Transverse colon (tissue), 4 donors: ENCODE results near the gene CDC25B. TPM values are rescaled to one million over a fixed set of nuclear protein-coding genes. Genes with fewer than 3 reads are reported as not detected.

ENCODE experiments used
- DNase-seq: peaks from one replicate; pipeline ENCODE4 v3.0.0-alpha.2; 2019
- H3K27ac ChIP-seq, 4 donors: fragments of 200-600 bp; sonication (generic); 2 replicates each; pipeline ENCODE4 v1.5.1; 2016 to 2018; ENCODE audit warnings: inconsistent platforms in 4 of 4
- H3K27me3 ChIP-seq: fragments of 200-600 bp; sonication (generic); 2 replicates; pipeline ENCODE4 v1.5.1; 2017; ENCODE audit warnings: inconsistent platforms
- H3K36me3 ChIP-seq, 4 donors: fragments of 200-600 bp; sonication (generic); 2 replicates each; pipeline ENCODE4 v1.5.1; 2017 to 2019; ENCODE audit warnings: inconsistent platforms in 4 of 4
- H3K4me1 ChIP-seq, 4 donors: fragments of 200-600 bp; sonication (generic); 2 replicates each; pipeline ENCODE4 v1.5.1; 2017 to 2020; ENCODE audit warnings: inconsistent platforms in 4 of 4
- H3K4me3 ChIP-seq, 4 donors: fragments of 200-600 bp; sonication (generic); 1 replicate in 1 of 4; 2 replicates in 3 of 4; pipeline versions ENCODE4 v1.5.1 to v1.6.1; 2017 to 2019; ENCODE audit warnings: inconsistent platforms in 4 of 4
- H3K9me3 ChIP-seq, 2 donors: fragments of 200-600 bp; sonication (generic); 2 replicates each; pipeline ENCODE4 v1.5.1; 2017 to 2019; ENCODE audit warnings: inconsistent platforms in 2 of 2
- EP300 ChIP-seq: sonication (generic); formaldehyde crosslinking; IDR thresholded peaks from one replicate; pipeline ENCODE4 v1.6.1; 2017; ENCODE audit warnings: antibody characterized with exemption, low read depth
- POLR2A ChIP-seq: fragments of 450-650 bp; IDR thresholded peaks from one replicate; pipeline ENCODE4 v1.6.1; 2016; ENCODE audit warnings: antibody characterized with exemption, mild to moderate bottlenecking, moderate library complexity
- POLR2AphosphoS5 ChIP-seq, 3 donors: sonication (generic); formaldehyde crosslinking; IDR thresholded peaks; one replicate each; pipeline ENCODE4 v1.6.1; 2016; ENCODE audit warnings: antibody characterized with exemption in 3 of 3
- WGBS, 2 donors: methylation state at CpG; one replicate each; pipeline ENCODE4 v1.1.5; 2018; ENCODE audit warnings: low coverage in 1 of 2; 5-methylcytosine and 5-hydroxymethylcytosine counted together
- in situ Hi-C, 4 donors: fragments of 200-750 bp; cut with MboI; loops; one replicate each; pipeline versions ENCODE4 v1.15.0 to v1.15.1; 2017; ENCODE audit warnings: low sequenced_read_pairs in 3 of 4, low pct_ligation_motif_present in 1 of 4, low pct_unique_long_range_greater_than_20kb in 1 of 4
- intact Hi-C: fragments of 100-400 bp; cut with DNase I; formaldehyde crosslinking; loops from one replicate; pipeline ENCODE4 v1.15.1; 2023; ENCODE audit warnings: low total_unique reads
- total RNA-seq, 4 donors: library from RNA; depleted of rRNA; stranded (reverse); fragments of >200 nt; gene quantifications; one replicate each; pipeline ENCODE4 v1.1.0, GENCODE V29; 2016
- TF ChIP-seq, protein P1 (sequence below), 5 experiments: fragments of 200-600 bp in 3 of 5; fragments of 450-650 bp in 2 of 5; sonication (generic) in 3 of 5; IDR thresholded peaks; 1 replicate in 2 of 5; 2 replicates in 3 of 5; pipeline ENCODE4 v1.5.1; 2016 to 2017; ENCODE audit warnings: antibody characterized with exemption in 5 of 5, inconsistent platforms in 3 of 5, mild to moderate bottlenecking in 2 of 5, moderate library complexity in 1 of 5

The CDC25B gene
- total RNA-seq, 4 donors from 2014 or later = 14.1 to 89.4 (median 39.5) TPM

DNA sequence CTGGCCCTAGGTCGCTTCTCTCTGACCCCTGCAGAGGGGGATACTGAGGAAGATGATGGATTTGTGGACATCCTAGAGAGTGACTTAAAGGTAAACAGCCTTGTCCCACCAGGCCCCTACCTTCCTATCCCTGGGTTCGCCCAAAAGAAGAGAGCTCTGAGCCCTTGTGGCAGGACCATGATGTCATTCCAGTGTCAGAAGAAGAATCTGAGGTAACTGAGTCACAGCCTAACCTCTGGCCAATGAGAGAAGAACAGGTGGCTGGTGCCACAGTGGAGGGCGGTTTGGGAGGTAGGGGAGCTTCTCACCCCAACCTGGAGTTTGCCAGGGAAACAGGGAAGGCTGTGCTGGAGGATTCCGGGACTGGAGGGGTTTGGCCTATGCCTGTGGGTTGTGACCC is 5.2 kb downstream of the CDC25B start:
- WGBS, 2 donors = 97% methylated on average over 3 of the region's 4 CpGs; no CpG with 5 or more reads in 1 of the 2 donors
- H3K36me3 ChIP-seq = peaks cover 0 to 12% (median 0%) of the 10 kb centered on the region in 4 donors
- no peak for TF ChIP-seq POLR2A
- TF ChIP-seq POLR2AphosphoS5 (IDR thresholded peaks at IDR 0.05) = no peak
- TF ChIP-seq EP300 = no peak
- TF ChIP-seq, protein P1, sequence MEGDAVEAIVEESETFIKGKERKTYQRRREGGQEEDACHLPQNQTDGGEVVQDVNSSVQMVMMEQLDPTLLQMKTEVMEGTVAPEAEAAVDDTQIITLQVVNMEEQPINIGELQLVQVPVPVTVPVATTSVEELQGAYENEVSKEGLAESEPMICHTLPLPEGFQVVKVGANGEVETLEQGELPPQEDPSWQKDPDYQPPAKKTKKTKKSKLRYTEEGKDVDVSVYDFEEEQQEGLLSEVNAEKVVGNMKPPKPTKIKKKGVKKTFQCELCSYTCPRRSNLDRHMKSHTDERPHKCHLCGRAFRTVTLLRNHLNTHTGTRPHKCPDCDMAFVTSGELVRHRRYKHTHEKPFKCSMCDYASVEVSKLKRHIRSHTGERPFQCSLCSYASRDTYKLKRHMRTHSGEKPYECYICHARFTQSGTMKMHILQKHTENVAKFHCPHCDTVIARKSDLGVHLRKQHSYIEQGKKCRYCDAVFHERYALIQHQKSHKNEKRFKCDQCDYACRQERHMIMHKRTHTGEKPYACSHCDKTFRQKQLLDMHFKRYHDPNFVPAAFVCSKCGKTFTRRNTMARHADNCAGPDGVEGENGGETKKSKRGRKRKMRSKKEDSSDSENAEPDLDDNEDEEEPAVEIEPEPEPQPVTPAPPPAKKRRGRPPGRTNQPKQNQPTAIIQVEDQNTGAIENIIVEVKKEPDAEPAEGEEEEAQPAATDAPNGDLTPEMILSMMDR (IDR thresholded peaks at IDR 0.05) = no peak

DNA sequence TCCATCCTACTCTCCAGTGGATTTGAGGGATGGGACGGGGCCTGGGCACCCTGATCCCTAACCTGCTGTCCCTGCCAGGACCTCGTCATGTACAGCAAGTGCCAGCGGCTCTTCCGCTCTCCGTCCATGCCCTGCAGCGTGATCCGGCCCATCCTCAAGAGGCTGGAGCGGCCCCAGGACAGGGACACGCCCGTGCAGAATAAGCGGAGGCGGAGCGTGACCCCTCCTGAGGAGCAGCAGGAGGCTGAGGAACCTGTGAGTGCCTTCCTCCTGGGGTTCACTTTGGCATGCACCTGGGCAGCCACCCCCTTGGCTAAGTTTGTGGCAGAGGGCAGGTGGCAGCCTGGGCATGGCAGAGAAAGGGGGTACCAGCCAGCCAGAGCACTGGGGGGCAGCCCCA is 5.7 kb downstream of the CDC25B start:
- Histone ChIP-seq H3K36me3 (peaks cover 0 to 12% (median 0%) of the 10 kb centered on the region in 4 donors), H3K4me1 (peaks cover 26 to 58% (median 47%) of the 10 kb centered on the region in 4 donors), H3K4me3 (no peak overlapping the region), H3K27me3 (no peaks in the 10 kb centered on the region), H3K27ac (no peak overlapping the region), H3K9me3 (no peaks in the 10 kb centered on the region)
- in situ Hi-C loops = no loop called here
- DNase-seq = no peak
- intact Hi-C loops = no loop called here
- TF ChIP-seq POLR2A = no peak
- TF ChIP-seq POLR2AphosphoS5 (IDR thresholded peaks at IDR 0.05) = no peak
- WGBS, 2 donors = 95% methylated on average over 13 of the region's 13 CpGs; no CpG with 5 or more reads in 1 of the 2 donors

More for the DNA sequence above, 5.2 kb downstream of the CDC25B start:
- in situ Hi-C loops = no loop called here
- Histone ChIP-seq H3K4me3 (no peak overlapping the region), H3K9me3 (no peaks in the 10 kb centered on the region), H3K27me3 (no peaks in the 10 kb centered on the region), H3K4me1 (peaks cover 26 to 57% (median 47%) of the 10 kb centered on the region in 4 donors), H3K27ac (no peak overlapping the region)
- intact Hi-C loops = no loop called here
- DNase-seq = no peak

DNA sequence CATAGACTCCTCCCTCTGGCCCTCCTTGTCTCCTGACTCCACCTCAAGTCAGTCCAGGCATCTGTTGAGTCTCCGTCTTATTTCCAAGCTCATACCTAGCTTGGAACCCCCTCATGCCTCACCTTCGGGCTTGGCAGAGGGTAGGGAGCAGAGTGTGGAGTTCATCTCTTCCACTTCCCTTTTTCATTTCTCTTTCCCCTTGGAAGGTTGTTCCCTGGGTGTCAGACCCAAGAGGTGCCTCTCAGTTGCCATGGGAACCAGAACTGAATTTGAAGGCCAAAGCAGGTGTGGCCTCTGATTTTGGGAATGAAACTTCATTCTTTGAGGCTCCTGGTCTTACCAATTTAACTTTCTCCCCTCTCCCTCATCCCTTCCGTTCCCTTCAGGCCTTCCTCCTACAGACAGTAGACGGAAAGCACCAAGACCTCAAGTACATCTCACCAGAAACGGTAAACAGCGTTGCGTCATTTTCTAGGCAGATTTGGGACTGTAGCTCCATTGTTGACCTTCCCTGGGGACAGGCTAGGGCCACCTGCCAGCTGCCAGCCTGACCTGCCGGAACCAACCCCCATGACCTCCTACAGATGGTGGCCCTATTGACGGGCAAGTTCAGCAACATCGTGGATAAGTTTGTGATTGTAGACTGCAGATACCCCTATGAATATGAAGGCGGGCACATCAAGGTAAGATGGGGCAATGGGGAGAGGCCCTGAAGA is 6.6 kb downstream of the CDC25B start:
- H3K27ac ChIP-seq = no peak overlapping the region

DNA sequence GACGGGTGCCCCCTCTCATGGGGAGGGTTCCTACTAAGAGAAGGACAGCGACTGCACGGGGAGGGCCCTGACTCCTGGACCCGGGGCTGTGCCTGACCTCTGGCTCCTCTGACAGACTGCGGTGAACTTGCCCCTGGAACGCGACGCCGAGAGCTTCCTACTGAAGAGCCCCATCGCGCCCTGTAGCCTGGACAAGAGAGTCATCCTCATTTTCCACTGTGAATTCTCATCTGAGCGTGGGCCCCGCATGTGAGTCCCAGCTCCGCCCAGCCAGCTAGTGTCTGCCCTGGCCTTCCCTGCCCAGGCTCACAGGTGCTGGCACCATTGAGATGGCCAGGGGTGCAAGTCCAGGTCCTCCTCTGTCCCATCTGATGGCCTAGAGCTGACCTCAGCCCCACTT is 7.2 kb downstream of the CDC25B start:
- WGBS, 2 donors = 96% methylated on average over 13 of the region's 14 CpGs; no CpG with 5 or more reads in 1 of the 2 donors
- H3K27me3 ChIP-seq = no peaks in the 10 kb centered on the region
- H3K4me3 ChIP-seq = no peak overlapping the region
- H3K9me3 ChIP-seq = no peaks in the 10 kb centered on the region
- intact Hi-C loops = no loop called here
- peaks cover 0 to 12% (median 0%) of the 10 kb centered on the region in 4 donors for H3K36me3 ChIP-seq
- DNase-seq = no peak
- H3K4me1 ChIP-seq = peaks cover 28 to 58% (median 47%) of the 10 kb centered on the region in 4 donors
- H3K27ac ChIP-seq = no peak overlapping the region
- no peak for TF ChIP-seq POLR2A
- TF ChIP-seq EP300 = no peak
- TF ChIP-seq POLR2AphosphoS5 (IDR thresholded peaks at IDR 0.05) = no peak
- TF ChIP-seq, protein P1 (IDR thresholded peaks at IDR 0.05) = no peak
- in situ Hi-C loops = no loop called here

More for the DNA sequence above, 6.6 kb downstream of the CDC25B start:
- Histone ChIP-seq H3K4me3 (no peak overlapping the region), H3K9me3 (no peaks in the 10 kb centered on the region), H3K4me1 (peaks cover 29 to 58% (median 47%) of the 10 kb centered on the region in 4 donors), H3K36me3 (peaks cover 0 to 12% (median 0%) of the 10 kb centered on the region in 4 donors), H3K27me3 (no peaks in the 10 kb centered on the region)
- in situ Hi-C loops = no loop called here
- WGBS, 2 donors = 88 to 92% methylated on average over 6 to 11 of the region's 11 CpGs
- TF ChIP-seq, protein P1 (IDR thresholded peaks at IDR 0.05) = no peak
- TF ChIP-seq EP300 = no peak
- no peak for TF ChIP-seq POLR2AphosphoS5 (IDR thresholded peaks at IDR 0.05)
- TF ChIP-seq POLR2A = no peak
- DNase-seq = no peak
- intact Hi-C loops = no loop called here
